Measurements from ENCODE around the gene STPG1. TPM values are rescaled to one million over a fixed set of nuclear protein-coding genes. Genes with fewer than 3 reads are reported as not detected.

STPG1 gene
- total and polyA plus RNA-seq, 2 donors (not counting 3 experiments of a cell fraction or from before 2014, with no cell fraction given): 6.3 to 10.2 TPM

DNA sequence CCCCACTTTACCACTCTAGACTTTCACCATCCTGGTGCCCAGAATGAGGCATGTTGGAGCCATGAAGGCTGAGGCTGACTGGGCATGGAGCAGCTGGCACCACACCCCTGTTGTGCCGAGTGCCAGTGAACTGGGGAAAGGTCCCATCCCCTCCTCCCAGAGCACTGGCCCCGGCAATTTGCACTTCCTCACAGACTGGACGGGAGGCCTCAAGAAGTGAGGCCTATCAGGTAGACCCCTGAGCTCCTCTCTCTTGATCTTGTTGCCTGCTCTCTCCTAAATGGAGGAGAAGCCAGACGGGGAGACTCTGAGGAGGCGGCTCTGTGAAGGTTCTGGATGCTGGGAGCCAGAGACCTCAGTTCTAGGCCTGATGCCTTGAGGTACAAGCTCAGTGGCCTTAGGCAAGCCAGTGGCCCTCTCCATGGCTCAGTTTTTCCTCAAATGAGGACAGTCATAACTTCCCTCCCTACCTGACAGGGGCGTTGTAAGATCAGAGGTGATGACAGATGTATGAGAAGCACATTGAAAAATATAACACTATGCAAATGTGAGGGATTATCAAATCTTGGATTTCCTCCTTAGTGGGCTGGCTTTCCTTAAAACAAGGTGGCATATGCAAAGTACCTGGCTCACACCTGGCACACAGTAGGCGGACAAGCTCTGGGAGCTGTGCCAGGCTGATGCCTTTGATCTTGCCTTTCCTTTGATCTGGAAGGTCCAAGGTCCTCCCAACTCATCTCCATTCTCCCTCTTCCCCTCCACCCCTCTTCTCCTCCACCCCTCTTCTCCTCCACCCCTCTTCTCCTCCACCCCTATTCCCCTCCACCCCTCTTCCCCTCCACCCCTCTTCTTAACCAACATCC lies 87.8 kb downstream of the STPG1 start:
- Histone ChIP-seq H3K36me3 (ENCODE audit: control insufficient read depth in 2 of 2, extremely low read depth in 1 of 2, insufficient read depth in 2 of 2, low read length in 2 of 2) (no peaks in the 10 kb centered on the region), H3K27ac (ENCODE audit: insufficient read depth, low read depth, low read length) (no peak overlapping the region), H3K9ac (replicated peaks; ENCODE audit: extremely low read depth, insufficient read depth, low read length) (no peak overlapping the region), H3K9me1 (replicated peaks; ENCODE audit: control insufficient read depth, extremely low read depth, insufficient read depth, low read length) (no peaks in the 10 kb centered on the region), H3K4me2 (ENCODE audit: insufficient read depth, low read length) (no peak overlapping the region), H3K9me3 (replicated peaks; ENCODE audit: control insufficient read depth, insufficient read depth, low read length) (no peaks in the 10 kb centered on the region), H3K27me3 (ENCODE audit: control insufficient read depth in 2 of 2, insufficient read depth in 2 of 2, low read length in 2 of 2) (peaks cover 42 to 62% of the 10 kb centered on the region in 2 experiments), H3K4me3 (replicated peaks in 1 of 3; ENCODE audit: insufficient read depth in 1 of 3, low read depth in 1 of 3, low read length in 3 of 3) (no peak overlapping the region), H4K20me1 (replicated peaks; ENCODE audit: control insufficient read depth, extremely low read depth, insufficient read depth, low read length) (no peaks in the 10 kb centered on the region), H2AFZ (ENCODE audit: low read depth, low read length) (no peak overlapping the region), H3K79me2 (ENCODE audit: control insufficient read depth, insufficient read depth, low read length) (no peaks in the 10 kb centered on the region), H3K4me1 (ENCODE audit: control insufficient read depth, extremely low read depth, insufficient read depth, low read length) (peaks cover 5% of the 10 kb centered on the region)
- POLR2A ChIA-PET: no interaction called here
- intact Hi-C loops (cut with micrococcal nuclease) (no loop called here), dilution Hi-C loops (cut with MboI; ENCODE audit: extremely low pct_ligation_motif_present, low sequenced_read_pairs) (no loop called here)
- DNase-seq (ENCODE audit: low read depth, low spot score) (no peak), FAIRE-seq (no peak)
- TF ChIP-seq EZH2 (IDR thresholded peaks at IDR 0.05; ENCODE audit: borderline replicate concordance, low read depth, low read length, severe bottlenecking) (no peak), GATA2 (IDR thresholded peaks at IDR 0.05; ENCODE audit: insufficient read depth, insufficient read length, low read depth, low read length) (no peak), FOS (IDR thresholded peaks at IDR 0.05; ENCODE audit: borderline replicate concordance, insufficient read depth, low read length) (no peak), MYC (IDR thresholded peaks at IDR 0.05; ENCODE audit: low read depth, low read length) (no peak), JUN (IDR thresholded peaks at IDR 0.05; ENCODE audit: borderline replicate concordance, insufficient read depth, insufficient read length, low read depth) (no peak), POLR2AphosphoS5 (IDR thresholded peaks at IDR 0.05; ENCODE audit: insufficient read depth, low read depth, low read length) (no peak), POLR2A (IDR thresholded peaks at IDR 0.05; ENCODE audit: low read depth, low read length) (no peak)
- TF ChIP-seq, protein P1, sequence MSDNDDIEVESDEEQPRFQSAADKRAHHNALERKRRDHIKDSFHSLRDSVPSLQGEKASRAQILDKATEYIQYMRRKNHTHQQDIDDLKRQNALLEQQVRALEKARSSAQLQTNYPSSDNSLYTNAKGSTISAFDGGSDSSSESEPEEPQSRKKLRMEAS (IDR thresholded peaks at IDR 0.05; ENCODE audit: insufficient read depth, insufficient read length): no peak
- TF ChIP-seq, protein P2, sequence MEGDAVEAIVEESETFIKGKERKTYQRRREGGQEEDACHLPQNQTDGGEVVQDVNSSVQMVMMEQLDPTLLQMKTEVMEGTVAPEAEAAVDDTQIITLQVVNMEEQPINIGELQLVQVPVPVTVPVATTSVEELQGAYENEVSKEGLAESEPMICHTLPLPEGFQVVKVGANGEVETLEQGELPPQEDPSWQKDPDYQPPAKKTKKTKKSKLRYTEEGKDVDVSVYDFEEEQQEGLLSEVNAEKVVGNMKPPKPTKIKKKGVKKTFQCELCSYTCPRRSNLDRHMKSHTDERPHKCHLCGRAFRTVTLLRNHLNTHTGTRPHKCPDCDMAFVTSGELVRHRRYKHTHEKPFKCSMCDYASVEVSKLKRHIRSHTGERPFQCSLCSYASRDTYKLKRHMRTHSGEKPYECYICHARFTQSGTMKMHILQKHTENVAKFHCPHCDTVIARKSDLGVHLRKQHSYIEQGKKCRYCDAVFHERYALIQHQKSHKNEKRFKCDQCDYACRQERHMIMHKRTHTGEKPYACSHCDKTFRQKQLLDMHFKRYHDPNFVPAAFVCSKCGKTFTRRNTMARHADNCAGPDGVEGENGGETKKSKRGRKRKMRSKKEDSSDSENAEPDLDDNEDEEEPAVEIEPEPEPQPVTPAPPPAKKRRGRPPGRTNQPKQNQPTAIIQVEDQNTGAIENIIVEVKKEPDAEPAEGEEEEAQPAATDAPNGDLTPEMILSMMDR (IDR thresholded peaks at IDR 0.05; ENCODE audit: extremely low read depth in 1 of 2, insufficient read depth in 1 of 2, low read depth in 1 of 2, low read length in 2 of 2): no peak
- CTCF ChIA-PET: interaction anchor here (1.2 kb wide), 1 partner anchor 67 kb away, joined by 4 read pairs; no protein-coding TSS in a partner anchor
- BruUV-seq (replicated peaks): no TSS peak

Data from endothelial cell of umbilical vein (primary cell).